Natural killer cell (primary cell): ENCODE data around the gene FZD2. TPM values are rescaled to one million over a fixed set of nuclear protein-coding genes. Genes with fewer than 3 reads are reported as not detected.
A peak's percentile ranks its signal among the peaks of the same experiment; 100 is the strongest.

ENCODE experiments used
- ATAC-seq, 3 donors: fragments of 150-1000 bp in 2 of 3; fragments of 200-7000 bp in 1 of 3; cut with Tn5 transposase; 1 replicate in 1 of 3; 2 replicates in 2 of 3; pipeline ENCODE4 v1.10.0; 2021; ENCODE audit warnings: mild to moderate bottlenecking in 2 of 3, moderate library complexity in 2 of 3
- DNase-seq, 2 donors: peaks; one replicate each; pipeline versions ENCODE4 v3.0.0 to v3.0.0-alpha.2; 2013 to 2021; ENCODE audit warnings: mixed read lengths in 1 of 2
- H3K27ac ChIP-seq: one replicate; pipeline ENCODE4 v1.5.1; 2013; ENCODE audit warnings: mild to moderate bottlenecking, low read length
- H3K27me3 ChIP-seq: one replicate; pipeline ENCODE4 v1.6.1; 2013; ENCODE audit warnings: low read length; ENCODE audit not compliant: control insufficient read depth, insufficient read depth
- H3K36me3 ChIP-seq: one replicate; pipeline ENCODE4 v1.6.1; 2013; ENCODE audit warnings: low read length; ENCODE audit not compliant: control insufficient read depth, insufficient read depth
- H3K4me1 ChIP-seq: one replicate; pipeline ENCODE4 v1.6.1; 2013; ENCODE audit warnings: low read length; ENCODE audit not compliant: control insufficient read depth, insufficient read depth
- H3K4me3 ChIP-seq: one replicate; pipeline ENCODE4 v1.5.1; 2013; ENCODE audit warnings: low read length
- H3K9me3 ChIP-seq: one replicate; pipeline ENCODE4 v1.6.1; 2013; ENCODE audit warnings: low read length; ENCODE audit not compliant: control insufficient read depth, insufficient read depth
- H3K27ac Mint-ChIP-seq, 2 donors: one replicate each; pipeline ENCODE4 v1.8.0; 2022; ENCODE audit warnings: mild to moderate bottlenecking in 2 of 2, mixed read lengths in 2 of 2, moderate library complexity in 1 of 2
- H3K27me3 Mint-ChIP-seq, 2 donors: one replicate each; pipeline ENCODE4 v1.8.0; 2022; ENCODE audit warnings: low read depth in 2 of 2, mixed read lengths in 2 of 2
- H3K36me3 Mint-ChIP-seq: one replicate; pipeline ENCODE4 v1.8.0; 2022; ENCODE audit warnings: mixed read lengths
- H3K4me1 Mint-ChIP-seq, 2 donors: one replicate each; pipeline ENCODE4 v1.8.0; 2022; ENCODE audit warnings: mixed read lengths in 2 of 2
- H3K4me3 Mint-ChIP-seq: one replicate; pipeline ENCODE4 v1.8.0; 2022; ENCODE audit warnings: mild to moderate bottlenecking, moderate library complexity, mixed read lengths
- H3K9me3 Mint-ChIP-seq, 2 donors: one replicate each; pipeline ENCODE4 v1.8.0; 2022; ENCODE audit warnings: mixed read lengths in 2 of 2
- CTCF ChIP-seq: fragments of 200-600 bp; IDR thresholded peaks from one replicate; pipeline ENCODE4 v1.8.0; 2022; ENCODE audit warnings: antibody characterized with exemption
- WGBS: methylation state at CpG from one replicate; pipeline ENCODE4 v1.1.7; 2013; ENCODE audit warnings: missing lambda C conversion rate; ENCODE audit not compliant: insufficient coverage; 5-methylcytosine and 5-hydroxymethylcytosine counted together
- intact Hi-C: fragments of 100-400 bp; cut with micrococcal nuclease; formaldehyde crosslinking; loops from one replicate; pipeline ENCODE4 v1.14.2; 2022
- total RNA-seq, 4 donors: library from RNA; stranded (reverse); fragments of 120-200 nt in 1 of 4; gene quantifications; one replicate each; pipeline versions ENCODE4 v1.2.3 to v1.2.4, GENCODE V29; 2013 to 2022

FZD2 gene
- total RNA-seq, 3 donors from 2014 or later (not counting 1 experiment from before 2014, with no cell fraction given) = 0.27 to 0.55 (median 0.33) TPM

DNA sequence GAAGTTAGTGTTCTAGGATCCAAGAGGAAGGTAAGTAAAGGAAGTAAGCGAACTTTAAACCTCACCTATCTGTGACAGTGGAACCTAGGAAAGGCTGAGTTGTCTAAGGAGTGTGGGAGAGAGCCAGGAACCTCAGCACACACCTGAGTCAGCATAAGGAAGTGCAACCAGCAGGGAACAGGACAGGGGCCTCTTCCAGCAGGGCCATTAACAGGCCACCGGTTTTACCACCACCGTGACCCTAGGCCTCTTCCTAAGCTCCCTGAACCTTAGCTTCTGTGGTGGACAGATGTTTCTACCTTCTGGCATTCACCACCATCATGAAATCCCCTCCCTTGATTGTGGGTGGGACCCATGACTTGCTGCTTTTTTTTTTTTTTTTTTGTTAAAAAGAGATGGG lies 27.4 kb upstream of the FZD2 start:
- H3K9me3 ChIP-seq = no peaks in the 10 kb centered on the region
- H3K4me1 ChIP-seq = peaks cover 8% of the 10 kb centered on the region
- no peak overlapping the region for H3K27ac Mint-ChIP-seq
- H3K4me3 Mint-ChIP-seq = no peak overlapping the region
- no peak overlapping the region for H3K27ac ChIP-seq
- H3K9me3 Mint-ChIP-seq = no peaks in the 10 kb centered on the region
- H3K27me3 ChIP-seq = no peaks in the 10 kb centered on the region
- peaks cover 8 to 10% of the 10 kb centered on the region in 2 donors for H3K4me1 Mint-ChIP-seq
- H3K36me3 ChIP-seq = no peaks in the 10 kb centered on the region
- WGBS = 76% methylated on average over 3 of the region's 3 CpGs
- no peaks in the 10 kb centered on the region for H3K36me3 Mint-ChIP-seq
- H3K27me3 Mint-ChIP-seq = peaks cover 0 to 9% of the 10 kb centered on the region in 2 donors
- TF ChIP-seq CTCF = no peak
- DNase-seq (no peak), ATAC-seq (no peak)
- H3K4me3 ChIP-seq = no peak overlapping the region
- intact Hi-C loops = no loop called here

DNA sequence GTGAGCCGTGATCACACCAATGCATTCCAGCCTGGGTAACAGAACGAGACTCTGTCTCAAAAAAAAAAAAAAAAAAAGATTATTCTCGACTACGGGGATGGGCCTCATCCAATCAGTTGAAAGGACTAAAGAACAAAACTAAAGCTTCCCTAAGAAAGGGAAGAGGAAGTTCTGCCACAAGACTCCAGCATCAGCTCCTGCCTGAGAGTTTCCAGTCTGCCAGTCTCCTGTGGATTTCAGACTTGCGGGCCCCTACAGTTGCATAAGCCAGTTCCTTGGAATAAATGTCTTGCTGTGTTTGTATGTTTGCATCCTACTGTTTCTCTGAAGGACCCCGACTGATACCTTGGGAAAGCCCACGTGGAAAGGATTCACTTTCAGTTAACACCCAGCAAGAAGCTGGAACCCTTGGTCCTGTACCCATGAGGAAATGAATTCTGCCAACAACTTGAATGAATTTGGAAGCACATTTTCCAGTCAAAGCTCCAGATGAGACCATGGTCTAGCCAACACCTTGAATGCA lies 26.3 kb upstream of the FZD2 start:
- WGBS = 77% methylated on average over 7 of the region's 7 CpGs
- H3K9me3 ChIP-seq = no peaks in the 10 kb centered on the region
- H3K27ac ChIP-seq = no peak overlapping the region
- no peak overlapping the region for H3K4me3 ChIP-seq
- no peaks in the 10 kb centered on the region for H3K27me3 ChIP-seq
- peaks cover 8% of the 10 kb centered on the region for H3K4me1 ChIP-seq
- Mint-ChIP-seq H3K4me1 (peaks cover 8 to 10% of the 10 kb centered on the region in 2 donors), H3K27me3 (peaks cover 0 to 6% of the 10 kb centered on the region in 2 donors), H3K9me3 (no peaks in the 10 kb centered on the region), H3K36me3 (no peaks in the 10 kb centered on the region), H3K4me3 (no peak overlapping the region), H3K27ac (no peak overlapping the region)
- intact Hi-C loops = no loop called here
- ATAC-seq (no peak), DNase-seq (no peak)
- no peak for TF ChIP-seq CTCF
- no peaks in the 10 kb centered on the region for H3K36me3 ChIP-seq

GRCh38 chr17:44533533-44534246 lies 23.6 kb upstream of the FZD2 start:
- H3K4me1 Mint-ChIP-seq = peaks cover 8 to 10% of the 10 kb centered on the region in 2 donors
- no peaks in the 10 kb centered on the region for H3K27me3 ChIP-seq
- no peak overlapping the region for H3K4me3 Mint-ChIP-seq
- no peaks in the 10 kb centered on the region for H3K9me3 ChIP-seq
- no peaks in the 10 kb centered on the region for H3K36me3 Mint-ChIP-seq
- 44% methylated on average over 21 of the region's 21 CpGs for WGBS
- no peak overlapping the region for H3K27ac Mint-ChIP-seq
- no peaks in the 10 kb centered on the region for H3K9me3 Mint-ChIP-seq
- peak; percentile 94 for TF ChIP-seq CTCF
- peak; percentile 82 to 91 for DNase-seq
- peak; percentile 83 to 97 (median 95) for ATAC-seq
- H3K27ac ChIP-seq = no peak overlapping the region
- intact Hi-C loops = loop anchor here (1.0 to 2.0 kb wide), 3 partner anchors 103 to 332 kb away; no protein-coding TSS in a partner anchor
- H3K27me3 Mint-ChIP-seq = peaks cover 6% of the 10 kb centered on the region in 2 donors
- H3K36me3 ChIP-seq = no peaks in the 10 kb centered on the region
- peaks cover 8% of the 10 kb centered on the region for H3K4me1 ChIP-seq
- no peak overlapping the region for H3K4me3 ChIP-seq
